GM12878 (cell line): ENCODE measurements around the gene UVSSA. TPM values are rescaled to one million over a fixed set of nuclear protein-coding genes. Genes with fewer than 3 reads are reported as not detected.

Source experiments
- ATAC-seq: fragments of 200-7000 bp; cut with Tn5 transposase; 3 replicates; pipeline ENCODE4 v1.9.1; 2020; ENCODE audit warnings: mild to moderate bottlenecking, moderate library complexity
- BruUV-seq: library from RNA; stranded (reverse); fragments of 400-500 nt; replicated peaks from 2 replicates; lab custom pipeline; 2021; lab: Mats Ljungman, UMichigan
- CTCF ChIA-PET: fragments of 300-600 bp; sonication (Branson Sonifier 250); formaldehyde crosslinking; extraction: SDS; loops from one replicate; lab custom pipeline; 2021; ENCODE audit warnings: inconsistent platforms; lab: Yijun Ruan, JAX
- POLR2A ChIA-PET: fragments of 350-600 bp; formaldehyde crosslinking; extraction: SDS; loops from one replicate; lab custom pipeline; 2021; ENCODE audit warnings: inconsistent platforms; lab: Charles Lee
- RAD21 ChIA-PET: fragments of 300-600 bp; sonication (Branson Sonifier 250); formaldehyde crosslinking; loops from one replicate; lab custom pipeline; 2023; ENCODE audit warnings: antibody characterized with exemption; ENCODE audit not compliant: unreplicated experiment; lab: Charles Lee
- SMC1A ChIA-PET: fragments of 300-600 bp; sonication (Branson Sonifier 250); formaldehyde crosslinking; loops from one replicate; lab custom pipeline; 2023; ENCODE audit not compliant: unreplicated experiment, uncharacterized antibody; lab: Charles Lee
- DNase-seq: peaks from one replicate; pipeline ENCODE4 v3.0.0-alpha.2; 2011; ENCODE audit warnings: low read depth, low spot score
- FAIRE-seq: peaks from 3 replicates; lab custom pipeline; 2011; peaks lifted over from hg19 to GRCh38; lab: Jason Lieb, UNC
- H2AFZ ChIP-seq: 2 replicates; pipeline ENCODE4 v1.6.0; 2011; ENCODE audit warnings: low read depth, low read length, control low read depth; ENCODE audit not compliant: control insufficient read depth
- H3K27ac ChIP-seq: 2 replicates; pipeline ENCODE4 v1.5.1; 2011; ENCODE audit warnings: control low read depth; ENCODE audit not compliant: control insufficient read depth, insufficient read depth
- H3K27me3 ChIP-seq, 2 experiments: replicated peaks in 1 of 2; 2 replicates each; pipeline versions ENCODE4 v1.6.0 to v1.6.1; 2011; ENCODE audit warnings: low read length in 1 of 2; ENCODE audit not compliant: control insufficient read depth in 2 of 2, insufficient read depth in 2 of 2
- H3K36me3 ChIP-seq, 2 experiments: 2 replicates each; pipeline ENCODE4 v1.5.1; 2011; ENCODE audit warnings: low read length in 1 of 2; ENCODE audit not compliant: control insufficient read depth in 2 of 2, insufficient read depth in 2 of 2
- H3K4me1 ChIP-seq: 2 replicates; pipeline ENCODE4 v1.6.1; 2011; ENCODE audit warnings: mild to moderate bottlenecking, low read length, moderate library complexity, mixed read lengths; ENCODE audit not compliant: control insufficient read depth, insufficient read depth
- H3K4me2 ChIP-seq: 2 replicates; pipeline ENCODE4 v1.6.0; 2011; ENCODE audit warnings: control low read depth; ENCODE audit not compliant: control insufficient read depth, insufficient read depth
- H3K4me3 ChIP-seq: fragments of 200-600 bp; sonication (generic); 2 replicates; pipeline ENCODE4 v1.5.1; 2016
- H3K79me2 ChIP-seq: 2 replicates; pipeline ENCODE4 v1.6.0; 2011; ENCODE audit warnings: low read length; ENCODE audit not compliant: control insufficient read depth, insufficient read depth
- H3K9ac ChIP-seq: 2 replicates; pipeline ENCODE4 v1.8.0; 2011; ENCODE audit warnings: low read length, control low read depth, mixed read lengths; ENCODE audit not compliant: control insufficient read depth, insufficient read depth
- H3K9me3 ChIP-seq: replicated peaks from 3 replicates; pipeline ENCODE4 v1.5.1; 2011; ENCODE audit warnings: mild to moderate bottlenecking, low read length; ENCODE audit not compliant: control insufficient read depth, insufficient read depth
- H4K20me1 ChIP-seq: 2 replicates; pipeline ENCODE4 v1.6.0; 2011; ENCODE audit not compliant: control insufficient read depth, insufficient read depth
- CBFB ChIP-seq: IDR thresholded peaks from 2 replicates; pipeline ENCODE4 v1.6.1; 2016; ENCODE audit warnings: antibody characterized with exemption, low read depth
- CTCF ChIP-seq, 3 experiments: IDR thresholded peaks in 2 of 3; conservative IDR thresholded peaks in 1 of 3; 2 replicates each; pipeline ENCODE4 v1.5.1; 2011; ENCODE audit warnings: low read depth in 3 of 3, low read length in 3 of 3, mild to moderate bottlenecking in 3 of 3, control low read depth in 2 of 3, moderate library complexity in 2 of 3, inconsistent platforms in 1 of 3, mixed read lengths in 1 of 3; ENCODE audit not compliant: control insufficient read depth in 2 of 3, insufficient read depth in 1 of 3; ENCODE audit errors: extremely low read depth in 1 of 3
- EGR1 ChIP-seq, 2 experiments: IDR thresholded peaks; 1 replicate in 1 of 2; 2 replicates in 1 of 2; pipeline ENCODE4 v1.6.1; 2011 to 2012; ENCODE audit warnings: low read depth in 2 of 2, low read length in 2 of 2, borderline replicate concordance in 1 of 2, mild to moderate bottlenecking in 1 of 2, moderate library complexity in 1 of 2
- KAT2A ChIP-seq: conservative IDR thresholded peaks from 2 replicates; pipeline ENCODE4 v1.6.1; 2011; ENCODE audit warnings: low read depth, low read length; ENCODE audit not compliant: control insufficient read depth
- RFX5 ChIP-seq: IDR thresholded peaks from 2 replicates; pipeline ENCODE4 v1.6.1; 2011; ENCODE audit warnings: low read depth, low read length, improper control_type of control experiment
- WGBS: methylation state at CpG from one replicate; pipeline ENCODE4 v1.1.6; 2016; ENCODE audit warnings: low lambda C conversion rate; ENCODE audit not compliant: insufficient replicate concordance, insufficient coverage; ENCODE audit errors: missing lambda C conversion rate; 5-methylcytosine and 5-hydroxymethylcytosine counted together
- in situ Hi-C: fragments of 300-500 bp; cut with MboI; formaldehyde crosslinking; loops from 9 replicates; pipeline ENCODE4 v1.14.3; 2018; ENCODE audit warnings: mixed read lengths
- intact Hi-C: fragments of 100-400 bp; cut with micrococcal nuclease; formaldehyde crosslinking; loops from one replicate; pipeline ENCODE4 v1.14.2; 2022; ENCODE audit not compliant: unreplicated experiment
- polyA plus RNA-seq, 11 experiments: library from polyadenylated mRNA; depleted of rRNA in 4 of 11; unstranded in 6 of 11; stranded (reverse) in 5 of 11; fragments of >200 nt; fragmentation: Nextera tagmentation in 4 of 11; fragmentation: Illumina TruSeq in 1 of 11; extraction: Ambion mirVana in 4 of 11; extraction: Trizol in 1 of 11; gene quantifications; 1 replicate in 1 of 11; 2 replicates in 10 of 11; pipeline versions ENCODE4 v1.2.1 to v1.2.3, GENCODE V29; 2011 to 2016; ENCODE audit warnings: inconsistent platforms in 2 of 11, missing spikeins in 2 of 11, low read depth in 1 of 11
- total RNA-seq, 4 experiments: library from RNA; depleted of rRNA in 3 of 4; stranded (reverse); fragments of >200 nt in 3 of 4; fragmentation: Illumina TruSeq in 1 of 4; extraction: Trizol in 1 of 4; gene quantifications; 2 replicates each; pipeline versions ENCODE4 v1.2.1 to v1.2.3, GENCODE V29; 2013 to 2021
- TF ChIP-seq, protein P1 (sequence below): IDR thresholded peaks from 2 replicates; pipeline ENCODE4 v1.6.1; 2012; ENCODE audit warnings: low read depth, low read length, improper control_type of control experiment
- TF ChIP-seq, protein P2 (sequence below): fragments of 450-650 bp; IDR thresholded peaks from 2 replicates; pipeline ENCODE4 v1.6.1; 2018; ENCODE audit warnings: borderline replicate concordance, mild to moderate bottlenecking; ENCODE audit not compliant: partially characterized antibody
- TF ChIP-seq, protein P3 (sequence below): IDR thresholded peaks from 2 replicates; pipeline ENCODE4 v1.6.1; 2012; ENCODE audit warnings: improper control_type of control experiment, low read depth, low read length; ENCODE audit not compliant: insufficient replicate concordance
- TF ChIP-seq, protein P4 (sequence below): IDR thresholded peaks from 2 replicates; pipeline ENCODE4 v1.6.1; 2011; ENCODE audit warnings: borderline replicate concordance, low read depth, mild to moderate bottlenecking, moderate library complexity, low read length; ENCODE audit not compliant: insufficient read depth, poor library complexity, severe bottlenecking

UVSSA gene
- total and polyA plus RNA-seq, 10 of the 15 experiments (the other 5 are each of a cell fraction or from before 2014, with no cell fraction given), result 0.34 to 16.8 (median 3.6) TPM

- Histone ChIP-seq H4K20me1 (no peaks in the 10 kb centered on the region), H3K36me3 (no peaks in the 10 kb centered on the region; a peak in 2 of 4 replicates), H3K79me2 (no peaks in the 10 kb centered on the region), H3K4me3 (no peak overlapping the region), H3K4me1 (no peaks in the 10 kb centered on the region), H3K9ac (no peak overlapping the region), H3K27ac (no peak overlapping the region), H3K27me3 (no peaks in the 10 kb centered on the region), H3K9me3 (no peaks in the 10 kb centered on the region), H3K4me2 (no peak overlapping the region), H2AFZ (no peak overlapping the region)
- no TSS peak for BruUV-seq
- in situ Hi-C loops, result no loop called here
- ChIA-PET RAD21 (no interaction called here), CTCF (no interaction called here), SMC1A (no interaction called here), POLR2A (no interaction called here)
- ATAC-seq, result no peak
- 91% methylated on average over 31 of the region's 32 CpGs for WGBS
- DNase-seq, result no peak
- intact Hi-C loops, result no loop called here
- no peak for FAIRE-seq
- TF ChIP-seq, protein P1, sequence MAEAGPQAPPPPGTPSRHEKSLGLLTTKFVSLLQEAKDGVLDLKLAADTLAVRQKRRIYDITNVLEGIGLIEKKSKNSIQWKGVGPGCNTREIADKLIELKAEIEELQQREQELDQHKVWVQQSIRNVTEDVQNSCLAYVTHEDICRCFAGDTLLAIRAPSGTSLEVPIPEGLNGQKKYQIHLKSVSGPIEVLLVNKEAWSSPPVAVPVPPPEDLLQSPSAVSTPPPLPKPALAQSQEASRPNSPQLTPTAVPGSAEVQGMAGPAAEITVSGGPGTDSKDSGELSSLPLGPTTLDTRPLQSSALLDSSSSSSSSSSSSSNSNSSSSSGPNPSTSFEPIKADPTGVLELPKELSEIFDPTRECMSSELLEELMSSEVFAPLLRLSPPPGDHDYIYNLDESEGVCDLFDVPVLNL, result no peak
- no peak for TF ChIP-seq EGR1 (IDR thresholded peaks at IDR 0.05; ENCODE audit: borderline replicate concordance in 1 of 2, low read depth in 2 of 2, low read length in 2 of 2)
- no peak for TF ChIP-seq KAT2A
- TF ChIP-seq CBFB, result no peak
- TF ChIP-seq, protein P2, sequence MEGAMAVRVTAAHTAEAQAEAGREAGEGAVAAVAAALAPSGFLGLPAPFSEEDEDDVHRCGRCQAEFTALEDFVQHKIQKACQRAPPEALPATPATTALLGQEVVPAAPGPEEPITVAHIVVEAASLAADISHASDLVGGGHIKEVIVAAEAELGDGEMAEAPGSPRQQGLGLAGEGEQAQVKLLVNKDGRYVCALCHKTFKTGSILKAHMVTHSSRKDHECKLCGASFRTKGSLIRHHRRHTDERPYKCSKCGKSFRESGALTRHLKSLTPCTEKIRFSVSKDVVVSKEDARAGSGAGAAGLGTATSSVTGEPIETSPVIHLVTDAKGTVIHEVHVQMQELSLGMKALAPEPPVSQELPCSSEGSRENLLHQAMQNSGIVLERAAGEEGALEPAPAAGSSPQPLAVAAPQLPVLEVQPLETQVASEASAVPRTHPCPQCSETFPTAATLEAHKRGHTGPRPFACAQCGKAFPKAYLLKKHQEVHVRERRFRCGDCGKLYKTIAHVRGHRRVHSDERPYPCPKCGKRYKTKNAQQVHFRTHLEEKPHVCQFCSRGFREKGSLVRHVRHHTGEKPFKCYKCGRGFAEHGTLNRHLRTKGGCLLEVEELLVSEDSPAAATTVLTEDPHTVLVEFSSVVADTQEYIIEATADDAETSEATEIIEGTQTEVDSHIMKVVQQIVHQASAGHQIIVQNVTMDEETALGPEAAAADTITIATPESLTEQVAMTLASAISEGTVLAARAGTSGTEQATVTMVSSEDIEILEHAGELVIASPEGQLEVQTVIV, result no peak
- TF ChIP-seq RFX5, result no peak
- TF ChIP-seq, protein P3, sequence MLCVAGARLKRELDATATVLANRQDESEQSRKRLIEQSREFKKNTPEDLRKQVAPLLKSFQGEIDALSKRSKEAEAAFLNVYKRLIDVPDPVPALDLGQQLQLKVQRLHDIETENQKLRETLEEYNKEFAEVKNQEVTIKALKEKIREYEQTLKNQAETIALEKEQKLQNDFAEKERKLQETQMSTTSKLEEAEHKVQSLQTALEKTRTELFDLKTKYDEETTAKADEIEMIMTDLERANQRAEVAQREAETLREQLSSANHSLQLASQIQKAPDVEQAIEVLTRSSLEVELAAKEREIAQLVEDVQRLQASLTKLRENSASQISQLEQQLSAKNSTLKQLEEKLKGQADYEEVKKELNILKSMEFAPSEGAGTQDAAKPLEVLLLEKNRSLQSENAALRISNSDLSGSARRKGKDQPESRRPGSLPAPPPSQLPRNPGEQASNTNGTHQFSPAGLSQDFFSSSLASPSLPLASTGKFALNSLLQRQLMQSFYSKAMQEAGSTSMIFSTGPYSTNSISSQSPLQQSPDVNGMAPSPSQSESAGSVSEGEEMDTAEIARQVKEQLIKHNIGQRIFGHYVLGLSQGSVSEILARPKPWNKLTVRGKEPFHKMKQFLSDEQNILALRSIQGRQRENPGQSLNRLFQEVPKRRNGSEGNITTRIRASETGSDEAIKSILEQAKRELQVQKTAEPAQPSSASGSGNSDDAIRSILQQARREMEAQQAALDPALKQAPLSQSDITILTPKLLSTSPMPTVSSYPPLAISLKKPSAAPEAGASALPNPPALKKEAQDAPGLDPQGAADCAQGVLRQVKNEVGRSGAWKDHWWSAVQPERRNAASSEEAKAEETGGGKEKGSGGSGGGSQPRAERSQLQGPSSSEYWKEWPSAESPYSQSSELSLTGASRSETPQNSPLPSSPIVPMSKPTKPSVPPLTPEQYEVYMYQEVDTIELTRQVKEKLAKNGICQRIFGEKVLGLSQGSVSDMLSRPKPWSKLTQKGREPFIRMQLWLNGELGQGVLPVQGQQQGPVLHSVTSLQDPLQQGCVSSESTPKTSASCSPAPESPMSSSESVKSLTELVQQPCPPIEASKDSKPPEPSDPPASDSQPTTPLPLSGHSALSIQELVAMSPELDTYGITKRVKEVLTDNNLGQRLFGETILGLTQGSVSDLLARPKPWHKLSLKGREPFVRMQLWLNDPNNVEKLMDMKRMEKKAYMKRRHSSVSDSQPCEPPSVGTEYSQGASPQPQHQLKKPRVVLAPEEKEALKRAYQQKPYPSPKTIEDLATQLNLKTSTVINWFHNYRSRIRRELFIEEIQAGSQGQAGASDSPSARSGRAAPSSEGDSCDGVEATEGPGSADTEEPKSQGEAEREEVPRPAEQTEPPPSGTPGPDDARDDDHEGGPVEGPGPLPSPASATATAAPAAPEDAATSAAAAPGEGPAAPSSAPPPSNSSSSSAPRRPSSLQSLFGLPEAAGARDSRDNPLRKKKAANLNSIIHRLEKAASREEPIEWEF, result no peak
- TF ChIP-seq, protein P4, sequence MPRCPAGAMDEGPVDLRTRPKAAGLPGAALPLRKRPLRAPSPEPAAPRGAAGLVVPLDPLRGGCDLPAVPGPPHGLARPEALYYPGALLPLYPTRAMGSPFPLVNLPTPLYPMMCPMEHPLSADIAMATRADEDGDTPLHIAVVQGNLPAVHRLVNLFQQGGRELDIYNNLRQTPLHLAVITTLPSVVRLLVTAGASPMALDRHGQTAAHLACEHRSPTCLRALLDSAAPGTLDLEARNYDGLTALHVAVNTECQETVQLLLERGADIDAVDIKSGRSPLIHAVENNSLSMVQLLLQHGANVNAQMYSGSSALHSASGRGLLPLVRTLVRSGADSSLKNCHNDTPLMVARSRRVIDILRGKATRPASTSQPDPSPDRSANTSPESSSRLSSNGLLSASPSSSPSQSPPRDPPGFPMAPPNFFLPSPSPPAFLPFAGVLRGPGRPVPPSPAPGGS, result no peak
- no peak for TF ChIP-seq CTCF (IDR thresholded peaks at IDR 0.05 in 2 of 3, conservative IDR thresholded peaks at IDR 0.05 in 1 of 3; ENCODE audit: control insufficient read depth in 2 of 3, extremely low read depth in 1 of 3, insufficient read depth in 1 of 3, low read depth in 3 of 3, low read length in 3 of 3)
Measured at GRCh38 chr4:1376841-1377605, 30.0 kb downstream of the UVSSA start.
